ENCODE results near the gene SLC25A25. TPM values are rescaled to one million over a fixed set of nuclear protein-coding genes. Genes with fewer than 3 reads are reported as not detected.

Gene SLC25A25
- total and polyA plus RNA-seq, 2 of the 8 experiments (the other 6 are each of a cell fraction or from before 2014, with no cell fraction given): 6.5 to 18.5 TPM

DNA sequence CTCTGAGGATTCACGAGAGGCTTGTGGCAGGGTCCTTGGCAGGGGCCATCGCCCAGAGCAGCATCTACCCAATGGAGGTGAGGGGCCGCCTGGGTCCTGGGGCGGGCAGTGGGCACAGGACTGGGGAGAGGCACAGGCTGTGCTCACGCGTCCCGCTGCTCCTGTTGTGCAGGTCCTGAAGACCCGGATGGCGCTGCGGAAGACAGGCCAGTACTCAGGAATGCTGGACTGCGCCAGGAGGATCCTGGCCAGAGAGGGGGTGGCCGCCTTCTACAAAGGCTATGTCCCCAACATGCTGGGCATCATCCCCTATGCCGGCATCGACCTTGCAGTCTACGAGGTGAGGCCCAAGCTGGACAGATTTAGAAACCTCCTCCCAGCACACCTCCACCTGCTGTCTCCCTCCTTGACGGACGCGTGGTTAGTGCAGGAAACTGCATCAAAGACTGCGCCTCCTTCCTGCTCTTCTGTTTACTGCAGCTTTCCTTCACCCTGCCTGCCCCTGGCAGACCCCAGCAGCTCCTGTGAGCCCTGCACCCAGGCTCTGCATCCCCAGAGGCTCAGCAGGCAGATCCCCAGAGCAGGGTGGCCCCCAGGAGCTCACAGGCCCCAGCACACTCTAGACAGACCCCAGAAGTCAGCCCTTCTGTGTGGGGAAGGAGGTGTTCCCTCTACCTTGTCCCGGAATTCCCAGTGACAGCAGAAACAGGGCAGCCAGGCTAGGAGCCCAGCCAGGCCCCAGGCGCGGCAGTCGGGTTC lies 38.3 kb downstream of the SLC25A25 start:
- Histone ChIP-seq H4K8ac (ENCODE audit: extremely low read depth, insufficient read depth, low read length) (no peak overlapping the region; the same call in 1 of the 2 replicates), H3K4me2 (ENCODE audit: insufficient read depth in 1 of 2, low read depth in 2 of 2, low read length in 2 of 2) (no peak overlapping the region), H3K4me3 (ENCODE audit: extremely low read depth in 1 of 4, insufficient read depth in 2 of 4, low read depth in 3 of 4, low read length in 4 of 4) (no peak overlapping the region), H3K23me2 (ENCODE audit: low read depth, low read length) (no peaks in the 10 kb centered on the region), H3K23ac (ENCODE audit: insufficient read length) (no peak overlapping the region), H4K91ac (replicated peaks; ENCODE audit: insufficient read length, low read length) (no peak overlapping the region), H3K27ac (ENCODE audit: low read depth, low read length) (no peak overlapping the region), H2BK120ac (replicated peaks; ENCODE audit: low read depth, low read length) (no peak overlapping the region), H3K56ac (replicated peaks; ENCODE audit: insufficient read length, low read depth, low read length) (no peak overlapping the region), H2AK5ac (ENCODE audit: low read depth, low read length) (no peak overlapping the region), H4K5ac (ENCODE audit: insufficient read length, low read depth, low read length) (no peak overlapping the region), H2AFZ (ENCODE audit: low read length) (no peak overlapping the region), H3K14ac (ENCODE audit: insufficient read length) (no peak overlapping the region), H3K36me3 (ENCODE audit: control insufficient read depth in 2 of 4, insufficient read depth in 4 of 4, low read length in 3 of 4) (peaks cover 20 to 52% (median 44%) of the 10 kb centered on the region in 4 experiments), H3K18ac (ENCODE audit: extremely low read depth, low read length) (no peak overlapping the region), H4K20me1 (replicated peaks in 1 of 2; ENCODE audit: control insufficient read depth in 1 of 2, insufficient read depth in 2 of 2, low read length in 2 of 2) (peaks cover 4 to 21% of the 10 kb centered on the region in 2 experiments), H2BK20ac (ENCODE audit: low read length) (no peak overlapping the region), H2BK12ac (ENCODE audit: low read depth, low read length) (no peak overlapping the region), H3K79me2 (ENCODE audit: control insufficient read depth in 1 of 2, insufficient read depth in 2 of 2, low read length in 2 of 2) (no peaks in the 10 kb centered on the region), H3K9me3 (ENCODE audit: insufficient read depth in 2 of 2, low read depth in 1 of 2, low read length in 1 of 2) (no peaks in the 10 kb centered on the region), H3K27me3 (replicated peaks in 1 of 4; ENCODE audit: control insufficient read depth in 3 of 4, extremely low read depth in 1 of 4, insufficient read depth in 3 of 4, low read length in 3 of 4) (no peaks in the 10 kb centered on the region), H2BK5ac (ENCODE audit: low read depth, low read length) (no peak overlapping the region; the same call in 1 of the 2 replicates), H3K9ac (replicated peaks in 1 of 4; ENCODE audit: extremely low read depth in 1 of 4, low read depth in 3 of 4, low read length in 3 of 4) (no peak overlapping the region), H2BK15ac (ENCODE audit: low read length) (no peak overlapping the region), H3K4me1 (replicated peaks in 1 of 4; ENCODE audit: control insufficient read depth in 3 of 4, insufficient read depth in 4 of 4, low read length in 3 of 4) (peaks cover 0 to 4% (median 0%) of the 10 kb centered on the region in 4 experiments; a peak in 4 of 7 replicates), H3K4ac (replicated peaks; ENCODE audit: insufficient read length, low read depth, low read length) (no peak overlapping the region), H3K79me1 (ENCODE audit: low read depth, low read length) (no peaks in the 10 kb centered on the region; the same call in 1 of the 2 replicates)
- TF ChIP-seq SRF (IDR thresholded peaks at IDR 0.05; ENCODE audit: low read depth, low read length) (no peak), BRCA1 (IDR thresholded peaks at IDR 0.05; ENCODE audit: low read depth, low read length) (no peak)
- TF ChIP-seq, protein P1, sequence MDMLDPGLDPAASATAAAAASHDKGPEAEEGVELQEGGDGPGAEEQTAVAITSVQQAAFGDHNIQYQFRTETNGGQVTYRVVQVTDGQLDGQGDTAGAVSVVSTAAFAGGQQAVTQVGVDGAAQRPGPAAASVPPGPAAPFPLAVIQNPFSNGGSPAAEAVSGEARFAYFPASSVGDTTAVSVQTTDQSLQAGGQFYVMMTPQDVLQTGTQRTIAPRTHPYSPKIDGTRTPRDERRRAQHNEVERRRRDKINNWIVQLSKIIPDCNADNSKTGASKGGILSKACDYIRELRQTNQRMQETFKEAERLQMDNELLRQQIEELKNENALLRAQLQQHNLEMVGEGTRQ (IDR thresholded peaks at IDR 0.05; ENCODE audit: low read length): no peak
- TF ChIP-seq, protein P2, sequence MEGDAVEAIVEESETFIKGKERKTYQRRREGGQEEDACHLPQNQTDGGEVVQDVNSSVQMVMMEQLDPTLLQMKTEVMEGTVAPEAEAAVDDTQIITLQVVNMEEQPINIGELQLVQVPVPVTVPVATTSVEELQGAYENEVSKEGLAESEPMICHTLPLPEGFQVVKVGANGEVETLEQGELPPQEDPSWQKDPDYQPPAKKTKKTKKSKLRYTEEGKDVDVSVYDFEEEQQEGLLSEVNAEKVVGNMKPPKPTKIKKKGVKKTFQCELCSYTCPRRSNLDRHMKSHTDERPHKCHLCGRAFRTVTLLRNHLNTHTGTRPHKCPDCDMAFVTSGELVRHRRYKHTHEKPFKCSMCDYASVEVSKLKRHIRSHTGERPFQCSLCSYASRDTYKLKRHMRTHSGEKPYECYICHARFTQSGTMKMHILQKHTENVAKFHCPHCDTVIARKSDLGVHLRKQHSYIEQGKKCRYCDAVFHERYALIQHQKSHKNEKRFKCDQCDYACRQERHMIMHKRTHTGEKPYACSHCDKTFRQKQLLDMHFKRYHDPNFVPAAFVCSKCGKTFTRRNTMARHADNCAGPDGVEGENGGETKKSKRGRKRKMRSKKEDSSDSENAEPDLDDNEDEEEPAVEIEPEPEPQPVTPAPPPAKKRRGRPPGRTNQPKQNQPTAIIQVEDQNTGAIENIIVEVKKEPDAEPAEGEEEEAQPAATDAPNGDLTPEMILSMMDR (IDR thresholded peaks at IDR 0.05; ENCODE audit: control extremely low read depth in 1 of 3, insufficient read depth in 1 of 3, low read depth in 1 of 3, low read length in 3 of 3): peak in 1 of 3 experiments; percentile 31; a peak in 1 of 4 replicates
- POLR2A ChIA-PET (ENCODE audit: partially characterized antibody): interaction anchor here (0.7 to 12.1 kb wide), 7 partner anchors 7 to 641 kb away, joined by 3 to 119 read pairs (median 5); partner anchors contain the start of gene NAIF1
- WGBS, 2 experiments (ENCODE audit: extremely low coverage in 1 of 2, insufficient coverage in 1 of 2, insufficient read length in 1 of 2, insufficient replicate concordance in 2 of 2, low coverage in 1 of 2, low lambda C conversion rate in 2 of 2, missing lambda C conversion rate in 1 of 2): 97% methylated on average over 23 of the region's 23 CpGs; no CpG with 5 or more reads in 1 of the 2 experiments
- FAIRE-seq (no peak), DNase-seq (ENCODE audit: low read depth in 1 of 2, low spot score in 2 of 2) (no peak)
- CTCF ChIA-PET (ENCODE audit: partially characterized antibody): interaction anchor here (0.9 to 6.6 kb wide), 8 partner anchors 10 to 71 kb away, joined by 3 to 32 read pairs (median 4); no protein-coding TSS in a partner anchor
